PC-3 (cell line): Measurements from ENCODE around the gene MYO10. TPM values are rescaled to one million over a fixed set of nuclear protein-coding genes. Genes with fewer than 3 reads are reported as not detected.

Source experiments
- ATAC-seq: fragments of 200-7000 bp; cut with Tn5 transposase; 2 replicates; pipeline ENCODE4 v1.9.1; 2020; ENCODE audit warnings: mild to moderate bottlenecking, moderate library complexity
- BruUV-seq: library from RNA; stranded (reverse); fragments of 400-500 nt; replicated peaks from 2 replicates; lab custom pipeline; 2021; lab: Mats Ljungman, UMichigan
- CTCF ChIA-PET: fragments of 300-600 bp; sonication (Branson Sonifier 250); formaldehyde crosslinking; loops from one replicate; lab custom pipeline; 2022; ENCODE audit warnings: antibody characterized with exemption; lab: Charles Lee
- POLR2A ChIA-PET: fragments of 300-600 bp; sonication (Branson Sonifier 250); formaldehyde crosslinking; loops from one replicate; lab custom pipeline; 2022; ENCODE audit warnings: antibody characterized with exemption; ENCODE audit not compliant: unreplicated experiment; lab: Charles Lee
- DNase-seq: peaks from one replicate; pipeline ENCODE4 v3.0.0-alpha.2; 2015
- H2AFZ ChIP-seq: fragments of 300-600 bp; sonication (generic); 2 replicates; pipeline ENCODE4 v1.6.0; 2016; ENCODE audit warnings: antibody characterized with exemption, low read length
- H3F3A ChIP-seq: fragments of 300-600 bp; sonication (generic); one replicate; pipeline ENCODE4 v1.6.0; 2017; ENCODE audit warnings: antibody characterized with exemption, low read length, control low read depth, mild to moderate bottlenecking; ENCODE audit not compliant: unreplicated experiment
- H3K27ac ChIP-seq: fragments of 300-600 bp; sonication (generic); 2 replicates; pipeline ENCODE4 v1.5.1; 2016; ENCODE audit warnings: mild to moderate bottlenecking, low read length
- H3K27me3 ChIP-seq: fragments of 300-600 bp; sonication (generic); 2 replicates; pipeline ENCODE4 v1.6.1; 2016; ENCODE audit warnings: low read length, mixed read lengths
- H3K36me3 ChIP-seq: fragments of 300-600 bp; sonication (generic); 2 replicates; pipeline ENCODE4 v1.6.1; 2016; ENCODE audit warnings: low read depth, mixed run types, low read length, mixed read lengths
- H3K4me1 ChIP-seq: fragments of 300-600 bp; sonication (generic); 2 replicates; pipeline ENCODE4 v1.5.1; 2016; ENCODE audit warnings: low read length; ENCODE audit not compliant: insufficient read depth
- H3K4me2 ChIP-seq: fragments of 300-600 bp; sonication (generic); 2 replicates; pipeline ENCODE4 v1.6.0; 2016; ENCODE audit warnings: low read length
- H3K4me3 ChIP-seq: fragments of 300-600 bp; sonication (generic); 2 replicates; pipeline ENCODE4 v1.5.1; 2016; ENCODE audit warnings: mild to moderate bottlenecking, low read length, mixed read lengths
- H3K79me2 ChIP-seq: fragments of 300-600 bp; sonication (generic); 2 replicates; pipeline ENCODE4 v1.6.1; 2017; ENCODE audit warnings: low read length, mixed read lengths
- H3K9ac ChIP-seq: fragments of 300-600 bp; sonication (generic); 2 replicates; pipeline ENCODE4 v1.6.0; 2016; ENCODE audit warnings: mild to moderate bottlenecking, low read length
- H3K9me2 ChIP-seq: fragments of 300-600 bp; sonication (generic); replicated peaks from 2 replicates; pipeline ENCODE4 v1.6.1; 2016; ENCODE audit warnings: mixed run types, low read length, mixed read lengths
- H3K9me3 ChIP-seq: fragments of 300-600 bp; sonication (generic); 2 replicates; pipeline ENCODE4 v1.6.1; 2016; ENCODE audit warnings: low read length, mixed read lengths
- H4K20me1 ChIP-seq: fragments of 300-600 bp; sonication (generic); 2 replicates; pipeline ENCODE4 v1.6.1; 2016; ENCODE audit warnings: low read length, mixed read lengths
- EZH2 ChIP-seq: fragments of 300-600 bp; sonication (generic); IDR thresholded peaks from one replicate; pipeline ENCODE4 v1.6.1; 2017; ENCODE audit warnings: antibody characterized with exemption, mild to moderate bottlenecking, low read length; ENCODE audit not compliant: unreplicated experiment
- EZH2phosphoT487 ChIP-seq: fragments of 300-600 bp; sonication (generic); IDR thresholded peaks from 2 replicates; pipeline ENCODE4 v1.6.1; 2018; ENCODE audit warnings: mild to moderate bottlenecking, antibody characterized with exemption, low read length, borderline replicate concordance
- intact Hi-C: fragments of 100-400 bp; cut with micrococcal nuclease; formaldehyde crosslinking; loops from 2 replicates; pipeline ENCODE4 v1.9.0; 2023
- total RNA-seq: library from RNA; depleted of rRNA; stranded (reverse); fragments of >200 nt; gene quantifications from 2 replicates; pipeline ENCODE4 v1.2.3, GENCODE V29; 2014
- TF ChIP-seq, protein P1 (sequence below): fragments of 300-600 bp; sonication (generic); conservative IDR thresholded peaks from 2 replicates; pipeline ENCODE4 v1.5.1; 2017; ENCODE audit warnings: antibody characterized with exemption, low read depth, mild to moderate bottlenecking, low read length

Gene MYO10
- total RNA-seq, 1 experiment from 2014 or later, result 52.3 TPM

DNA sequence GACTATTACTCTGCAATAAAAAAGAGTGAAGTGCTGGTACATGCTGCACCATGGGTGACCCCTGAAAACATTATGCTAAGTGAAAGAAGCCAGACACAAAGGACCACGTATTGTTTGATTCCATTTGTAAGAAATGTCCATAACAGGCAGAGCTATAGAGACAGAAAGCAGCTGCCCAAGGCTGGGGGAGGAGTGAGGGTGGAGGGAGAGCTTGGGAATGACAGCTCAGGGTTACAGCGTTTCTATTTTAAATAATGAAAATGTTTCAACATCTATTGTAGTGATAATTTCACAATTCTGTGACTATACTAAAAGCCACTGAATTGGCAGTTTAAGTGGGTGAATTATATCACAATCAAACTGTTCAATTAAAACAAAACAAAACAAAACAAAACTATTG lies 81.7 kb downstream of the MYO10 start:
- Histone ChIP-seq H3K9me2 (no peaks in the 10 kb centered on the region), H3F3A (no peaks in the 10 kb centered on the region), H2AFZ (no peak overlapping the region), H3K9me3 (no peaks in the 10 kb centered on the region), H4K20me1 (no peaks in the 10 kb centered on the region), H3K4me3 (no peak overlapping the region), H3K79me2 (peaks cover 36% of the 10 kb centered on the region), H3K4me2 (no peak overlapping the region), H3K4me1 (peaks cover 39% of the 10 kb centered on the region), H3K9ac (no peak overlapping the region), H3K36me3 (peaks cover 6% of the 10 kb centered on the region; the same call in 1 of the 2 replicates), H3K27me3 (no peaks in the 10 kb centered on the region), H3K27ac (no peak overlapping the region)
- BruUV-seq, result no TSS peak
- POLR2A ChIA-PET, result no interaction called here
- ATAC-seq, result no peak
- no peak for TF ChIP-seq EZH2phosphoT487
- no peak for TF ChIP-seq EZH2
- TF ChIP-seq, protein P1, sequence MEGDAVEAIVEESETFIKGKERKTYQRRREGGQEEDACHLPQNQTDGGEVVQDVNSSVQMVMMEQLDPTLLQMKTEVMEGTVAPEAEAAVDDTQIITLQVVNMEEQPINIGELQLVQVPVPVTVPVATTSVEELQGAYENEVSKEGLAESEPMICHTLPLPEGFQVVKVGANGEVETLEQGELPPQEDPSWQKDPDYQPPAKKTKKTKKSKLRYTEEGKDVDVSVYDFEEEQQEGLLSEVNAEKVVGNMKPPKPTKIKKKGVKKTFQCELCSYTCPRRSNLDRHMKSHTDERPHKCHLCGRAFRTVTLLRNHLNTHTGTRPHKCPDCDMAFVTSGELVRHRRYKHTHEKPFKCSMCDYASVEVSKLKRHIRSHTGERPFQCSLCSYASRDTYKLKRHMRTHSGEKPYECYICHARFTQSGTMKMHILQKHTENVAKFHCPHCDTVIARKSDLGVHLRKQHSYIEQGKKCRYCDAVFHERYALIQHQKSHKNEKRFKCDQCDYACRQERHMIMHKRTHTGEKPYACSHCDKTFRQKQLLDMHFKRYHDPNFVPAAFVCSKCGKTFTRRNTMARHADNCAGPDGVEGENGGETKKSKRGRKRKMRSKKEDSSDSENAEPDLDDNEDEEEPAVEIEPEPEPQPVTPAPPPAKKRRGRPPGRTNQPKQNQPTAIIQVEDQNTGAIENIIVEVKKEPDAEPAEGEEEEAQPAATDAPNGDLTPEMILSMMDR, result no peak
- CTCF ChIA-PET, result no interaction called here
- DNase-seq, result no peak
- intact Hi-C loops, result no loop called here

DNA sequence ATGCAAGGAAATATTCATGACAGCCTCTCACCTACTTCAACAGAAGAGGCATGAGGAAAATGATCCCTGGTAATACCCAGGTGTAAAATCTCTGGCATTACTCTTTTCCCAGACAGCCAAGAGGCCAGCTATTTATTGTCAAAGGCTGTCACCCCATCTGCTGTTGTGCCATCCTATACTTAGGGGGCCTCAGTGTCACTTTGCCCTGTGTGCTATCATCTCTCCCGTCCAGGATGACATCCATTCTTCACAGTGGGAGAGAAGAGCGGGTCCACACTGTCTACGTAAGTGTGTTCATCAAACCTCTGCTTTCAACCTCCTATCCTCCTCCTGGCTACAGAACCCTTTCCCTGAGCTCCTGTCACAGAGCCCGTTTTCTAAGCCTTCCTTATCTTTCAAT lies 82.6 kb downstream of the MYO10 start:
- POLR2A ChIA-PET, result no interaction called here
- H3K9ac ChIP-seq, result no peak overlapping the region
- DNase-seq (no peak), ATAC-seq (no peak)
- H3K36me3 ChIP-seq, result no peaks in the 10 kb centered on the region
- no peaks in the 10 kb centered on the region for H3K9me3 ChIP-seq
- H2AFZ ChIP-seq, result no peak overlapping the region
- no peaks in the 10 kb centered on the region for H3F3A ChIP-seq
- no peaks in the 10 kb centered on the region for H3K9me2 ChIP-seq
- TF ChIP-seq, protein P1, result no peak
- no peak for TF ChIP-seq EZH2
- no peak for TF ChIP-seq EZH2phosphoT487
- no peak overlapping the region for H3K4me3 ChIP-seq
- H3K27ac ChIP-seq, result no peak overlapping the region
- intact Hi-C loops, result no loop called here
- no peaks in the 10 kb centered on the region for H4K20me1 ChIP-seq
- peaks cover 35% of the 10 kb centered on the region for H3K79me2 ChIP-seq
- H3K4me1 ChIP-seq, result peaks cover 45% of the 10 kb centered on the region
- no TSS peak for BruUV-seq
- no peak overlapping the region for H3K4me2 ChIP-seq
- no peaks in the 10 kb centered on the region for H3K27me3 ChIP-seq
- CTCF ChIA-PET, result interaction anchor here (0.7 kb wide), 1 partner anchor 303 kb away, joined by 6 read pairs; no protein-coding TSS in a partner anchor

DNA sequence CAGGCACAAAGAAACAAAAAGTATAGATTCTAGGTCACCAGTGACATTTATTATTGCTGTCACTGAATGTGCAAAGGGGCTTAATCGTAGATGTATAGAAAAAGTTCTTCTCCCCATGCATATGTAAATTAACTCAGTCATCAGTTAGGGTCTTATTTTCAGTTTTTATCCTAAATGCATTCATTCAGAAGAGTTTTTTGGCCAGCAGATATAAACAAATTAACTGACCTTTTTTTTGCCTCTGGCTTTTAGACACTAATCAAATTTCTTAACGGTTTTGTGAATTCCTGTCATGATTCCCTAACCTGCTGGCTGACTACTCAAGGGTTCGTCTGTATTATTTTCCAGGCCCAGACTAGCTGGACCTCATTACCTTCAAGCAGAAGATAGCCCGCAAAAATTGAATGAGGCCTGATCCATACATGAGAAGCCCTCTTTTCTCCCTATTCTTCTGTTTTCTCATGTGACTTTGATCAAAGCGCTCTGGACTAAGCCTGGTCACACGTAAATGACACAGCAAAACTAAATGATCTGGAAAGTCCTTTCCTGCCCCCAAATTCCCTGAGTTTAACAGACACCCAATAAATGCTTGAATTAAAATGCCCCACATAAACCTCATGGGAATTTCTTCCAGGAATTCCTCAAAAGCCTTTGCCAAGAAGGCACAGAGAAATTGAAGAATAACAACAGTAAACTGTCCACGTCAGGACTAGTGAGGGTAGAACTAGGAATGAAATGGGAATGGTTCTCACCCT lies 83.7 kb downstream of the MYO10 start:
- ChIA-PET CTCF (interaction anchor here (0.7 kb wide), 1 partner anchor 304 kb away, joined by 6 read pairs; no protein-coding TSS in a partner anchor), POLR2A (no interaction called here)
- no peaks in the 10 kb centered on the region for H3K27me3 ChIP-seq
- no peaks in the 10 kb centered on the region for H3K36me3 ChIP-seq
- no peak for ATAC-seq
- H3K4me2 ChIP-seq, result no peak overlapping the region
- H2AFZ ChIP-seq, result no peak overlapping the region
- no peak overlapping the region for H3K27ac ChIP-seq
- H3K9me2 ChIP-seq, result no peaks in the 10 kb centered on the region
- no peaks in the 10 kb centered on the region for H4K20me1 ChIP-seq
- peaks cover 40% of the 10 kb centered on the region for H3K79me2 ChIP-seq
- H3K4me3 ChIP-seq, result no peak overlapping the region
- DNase-seq, result no peak
- intact Hi-C loops, result no loop called here
- no peak for TF ChIP-seq EZH2
- TF ChIP-seq EZH2phosphoT487, result no peak
- TF ChIP-seq, protein P1, result no peak
- H3F3A ChIP-seq, result no peaks in the 10 kb centered on the region
- H3K9ac ChIP-seq, result no peak overlapping the region
- H3K9me3 ChIP-seq, result no peaks in the 10 kb centered on the region
- BruUV-seq, result no TSS peak
- peaks cover 36% of the 10 kb centered on the region for H3K4me1 ChIP-seq
